GM18505 (cell line): ENCODE data around the gene RNF126.
"Not testable (repeated sequence)": the region's sequence is repeated elsewhere in the genome, so short reads cannot be mapped to it uniquely, and the experiment has no call there.

Experiments
- ATAC-seq: cut with Tn5 transposase; IDR thresholded peaks from one replicate; pipeline ENCODE4 v1.9.1; 2021; ENCODE audit not compliant: unreplicated experiment
- POLR2A ChIP-seq: IDR thresholded peaks from 4 replicates; pipeline ENCODE4 v1.6.1; 2011; ENCODE audit warnings: borderline replicate concordance; ENCODE audit not compliant: insufficient read depth, insufficient read length; ENCODE audit errors: extremely low read depth

The RNF126 gene

DNA sequence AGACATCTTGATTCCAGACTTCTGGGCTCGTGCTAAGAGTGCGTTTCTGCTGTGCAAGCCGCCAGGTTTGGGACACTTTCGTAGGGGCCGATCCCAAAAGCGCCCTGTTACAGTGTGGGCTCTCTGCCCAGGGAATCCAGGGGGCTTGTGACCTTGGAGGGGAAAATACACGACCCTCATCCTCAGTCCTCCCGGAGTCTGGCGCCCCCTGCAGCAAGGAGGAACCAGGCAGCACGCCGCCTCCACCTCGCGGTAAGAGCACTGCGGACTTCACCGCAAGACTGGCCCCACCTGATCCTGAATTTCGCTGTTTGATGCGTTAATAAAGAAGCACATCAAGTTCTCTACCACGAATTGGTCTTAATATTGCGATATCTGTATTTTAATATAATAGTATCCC is 34.8 kb downstream of the RNF126 start:
- ATAC-seq: no peak
- no peak for TF ChIP-seq POLR2A

DNA sequence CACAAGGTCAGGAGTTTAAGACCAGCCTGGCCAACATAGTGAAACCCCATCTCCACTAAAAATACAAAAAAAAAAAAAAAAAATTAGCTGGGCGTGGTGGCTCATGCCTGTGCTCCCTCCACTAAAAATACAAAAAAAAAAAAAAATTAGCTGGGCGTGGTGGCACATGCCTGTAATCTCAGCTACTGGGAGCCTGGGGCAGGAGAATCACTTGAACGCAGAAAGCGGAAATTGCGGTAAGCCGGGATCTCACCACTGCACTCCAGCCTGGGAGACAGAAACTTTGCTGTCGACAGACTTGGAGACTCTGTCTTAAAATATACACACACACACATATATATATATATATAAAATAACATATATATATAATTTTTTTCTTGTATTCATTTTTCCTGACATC is 36.4 kb downstream of the RNF126 start:
- not testable (repeated sequence) for ATAC-seq

DNA sequence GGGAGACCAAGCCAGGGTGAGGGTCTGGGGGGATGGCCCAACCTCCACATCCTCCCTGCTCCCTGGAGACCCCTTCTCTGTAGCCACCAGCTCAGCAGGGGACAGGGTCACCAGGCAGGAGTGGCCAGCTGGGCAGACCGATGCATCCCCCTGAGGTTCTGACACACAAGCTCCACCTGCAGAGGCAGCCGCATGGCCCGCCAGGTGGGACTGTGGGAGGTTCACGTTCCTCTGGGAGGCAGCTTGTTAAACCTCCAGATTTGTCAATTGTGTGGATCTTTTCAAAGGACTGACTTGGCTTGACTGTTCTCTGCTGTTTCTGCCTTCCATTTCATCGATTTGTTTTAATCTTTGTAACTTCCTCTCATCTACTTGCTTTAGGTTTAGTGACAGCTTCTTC is 37.8 kb downstream of the RNF126 start:
- TF ChIP-seq POLR2A: no peak
- ATAC-seq: no peak

DNA sequence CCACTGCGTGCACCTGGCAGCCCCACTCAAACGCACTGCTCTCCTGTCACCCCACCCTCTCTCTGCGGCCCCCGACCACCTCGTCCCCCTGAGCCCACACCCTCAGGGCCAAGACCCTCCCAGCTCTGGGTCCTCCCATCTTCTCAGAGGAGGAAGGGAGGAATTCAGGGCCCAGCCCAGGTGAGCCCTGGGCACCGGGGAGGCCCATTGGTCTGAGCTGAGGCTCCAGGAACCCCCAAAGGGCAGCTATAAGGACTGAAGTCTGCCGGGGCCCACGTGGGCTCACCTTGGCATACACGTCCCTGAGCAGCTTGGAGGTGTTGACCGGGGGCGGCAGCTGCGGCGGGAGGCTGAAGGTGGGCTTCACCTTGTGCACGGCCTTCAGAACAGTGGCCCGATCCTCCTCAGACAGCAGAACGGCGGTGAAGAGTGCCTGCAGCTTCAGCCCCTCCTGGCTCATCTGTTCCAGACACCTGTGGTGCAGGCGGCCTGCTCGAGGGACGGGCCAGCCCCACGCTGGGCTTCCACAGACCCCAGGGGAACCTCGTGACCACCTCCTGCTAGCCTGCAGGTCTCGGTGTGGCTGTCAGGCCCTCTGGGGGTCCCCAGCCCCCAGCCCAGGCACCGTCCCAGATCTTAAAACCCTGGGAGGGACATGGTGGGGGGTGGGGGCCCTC is 38.4 kb downstream of the RNF126 start:
- ATAC-seq: no peak
- no peak for TF ChIP-seq POLR2A

DNA sequence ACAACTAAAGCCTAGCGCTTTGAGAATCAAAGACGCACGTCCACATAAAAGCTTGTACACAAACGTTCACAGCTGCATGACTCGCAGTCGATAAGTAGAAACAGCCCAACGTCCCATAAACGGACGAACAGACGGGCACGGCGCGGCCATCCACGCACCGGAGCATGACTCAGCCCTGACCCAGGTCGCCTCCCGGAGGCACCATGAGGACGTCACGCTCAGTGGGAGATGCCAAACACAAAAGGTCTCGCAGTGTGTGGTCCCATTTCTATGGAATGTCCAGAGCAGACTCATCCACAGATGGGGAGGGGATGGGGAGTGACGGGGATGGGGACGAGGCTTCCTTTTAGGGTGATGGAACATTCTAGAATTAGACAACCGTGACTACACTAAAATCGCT is 39.0 kb downstream of the RNF126 start:
- no peak for ATAC-seq
- no peak for TF ChIP-seq POLR2A

DNA sequence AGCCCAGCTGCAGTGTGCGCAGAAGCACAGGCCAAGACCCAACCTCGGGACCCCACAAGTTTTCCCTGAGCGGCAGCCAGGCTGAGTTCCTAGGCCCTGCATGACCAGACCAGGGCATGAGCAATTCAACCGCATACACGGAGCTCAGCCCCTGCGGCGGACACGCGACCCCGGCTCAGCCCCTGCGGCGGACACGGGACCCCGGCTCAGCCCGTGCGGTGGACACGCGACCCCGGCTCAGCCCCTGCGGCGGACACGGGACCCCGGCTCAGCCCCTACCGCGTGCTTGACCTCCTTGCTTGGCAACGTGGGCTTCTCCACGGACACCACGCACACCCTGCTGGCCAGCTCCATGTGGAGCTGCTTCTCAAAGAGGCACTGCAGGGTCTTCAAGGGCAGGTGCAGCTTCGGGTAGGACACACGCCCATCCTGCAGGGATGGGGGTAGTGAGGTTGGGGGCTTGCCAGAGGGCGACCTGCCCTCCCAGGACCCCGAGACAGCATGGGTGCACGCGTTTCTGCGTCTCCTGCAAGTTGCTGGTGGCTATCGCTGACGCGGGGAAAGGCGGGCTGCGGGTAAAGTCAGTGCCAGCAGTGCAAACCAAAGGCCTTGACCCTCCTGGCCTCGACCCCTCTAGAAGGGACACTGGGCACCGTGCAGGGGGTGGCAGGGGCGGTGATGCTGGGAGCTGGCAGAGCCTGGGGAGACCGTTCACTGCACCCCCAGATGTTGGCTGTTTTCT is 39.7 kb downstream of the RNF126 start:
- ATAC-seq: no peak
- TF ChIP-seq POLR2A: no peak

DNA sequence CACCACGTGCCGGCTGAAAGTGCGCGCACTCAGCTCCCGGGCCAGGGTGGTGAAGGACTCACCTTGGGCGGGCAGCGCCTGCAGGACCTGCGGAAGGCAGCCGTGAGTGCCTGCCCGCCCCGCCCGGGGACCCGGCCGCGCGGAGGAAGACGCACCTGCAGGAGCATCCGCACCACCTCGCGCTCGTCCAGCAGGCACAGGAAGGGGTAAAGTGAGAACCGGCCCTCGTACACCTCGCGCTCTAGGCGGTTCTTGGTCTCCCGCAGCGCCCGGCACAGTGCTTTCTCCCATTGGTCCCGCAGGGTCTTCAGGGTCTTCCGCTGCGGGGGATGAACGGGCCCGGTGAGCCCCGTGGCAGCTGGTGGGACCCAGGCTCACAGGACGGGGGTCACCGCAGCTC is 40.3 kb downstream of the RNF126 start:
- ATAC-seq: no peak
- no peak for TF ChIP-seq POLR2A

DNA sequence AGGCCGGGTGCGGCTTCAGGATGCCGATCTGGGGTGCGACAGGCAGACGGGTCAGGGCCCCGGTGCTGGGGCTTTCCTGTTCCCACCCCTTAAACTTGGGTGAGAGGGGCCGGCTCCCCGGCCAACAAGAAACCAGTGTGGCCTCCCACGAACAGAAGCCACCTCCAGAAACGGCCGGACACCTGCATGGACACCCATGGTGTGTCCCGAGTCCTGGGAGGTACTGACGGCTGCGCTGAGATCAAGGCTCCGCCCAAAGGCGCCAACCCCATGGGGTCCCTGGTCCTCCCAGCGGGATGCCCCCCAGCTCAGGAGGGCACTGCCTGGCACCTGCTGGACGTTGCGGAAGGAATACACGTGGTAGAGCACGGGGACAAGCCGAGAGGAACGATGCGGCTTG is 41.2 kb downstream of the RNF126 start:
- no peak for TF ChIP-seq POLR2A
- ATAC-seq: no peak

DNA sequence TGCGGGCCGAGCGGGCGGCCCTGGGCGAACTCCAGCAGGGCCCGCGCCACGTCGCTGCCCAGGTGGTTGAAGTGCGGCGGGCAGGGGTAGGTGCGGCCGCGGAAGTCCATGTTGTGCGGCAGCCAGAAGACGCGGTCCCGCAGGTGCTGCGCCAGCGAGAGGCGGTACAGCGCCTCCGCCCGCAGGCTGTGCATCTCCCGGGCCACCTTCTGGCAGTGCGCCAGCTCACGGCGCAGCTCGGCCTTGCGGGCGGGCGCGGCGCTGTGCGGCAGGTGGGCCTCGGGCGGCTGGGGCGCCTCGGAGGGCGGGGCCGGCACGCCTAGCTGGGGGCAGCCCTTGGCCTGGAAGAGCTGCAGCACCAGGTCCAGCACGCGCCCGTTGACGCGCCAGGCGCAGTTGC is 41.8 kb downstream of the RNF126 start:
- ATAC-seq: not testable (repeated sequence)

DNA sequence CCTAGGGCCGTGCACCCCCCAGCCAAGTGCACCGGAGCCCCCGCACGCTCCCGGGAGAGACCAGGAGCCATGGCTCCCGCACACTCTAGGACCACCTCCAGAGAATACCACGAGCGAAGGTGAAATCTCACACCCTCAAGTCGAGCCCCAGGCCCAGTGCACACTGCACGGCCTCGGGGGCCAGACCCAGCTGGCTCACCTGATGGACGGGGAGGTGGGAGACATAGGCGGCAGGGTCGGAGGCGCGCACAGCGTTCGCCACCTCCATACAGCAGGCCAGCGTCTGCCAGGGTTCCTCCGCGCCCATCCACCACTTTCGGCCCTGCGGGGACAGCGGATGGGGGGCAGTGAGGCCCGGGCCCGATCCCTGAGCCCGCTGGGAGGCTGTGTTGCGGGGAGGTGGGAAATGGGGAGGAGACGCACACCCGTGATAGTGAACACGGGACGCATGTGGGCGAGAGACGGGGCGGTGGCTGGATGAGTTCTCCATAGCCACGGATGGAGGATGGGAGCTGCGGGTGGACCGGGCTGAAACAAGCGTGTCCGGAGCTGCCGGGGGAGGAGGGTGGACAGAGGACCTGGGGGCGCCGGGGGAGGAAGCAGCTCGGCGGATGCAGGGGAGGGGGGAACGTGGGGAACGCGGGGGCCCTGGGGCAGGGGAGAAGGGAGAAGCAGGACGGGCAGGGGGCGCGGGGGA is 42.7 kb downstream of the RNF126 start:
- no peak for ATAC-seq
- no peak for TF ChIP-seq POLR2A

DNA sequence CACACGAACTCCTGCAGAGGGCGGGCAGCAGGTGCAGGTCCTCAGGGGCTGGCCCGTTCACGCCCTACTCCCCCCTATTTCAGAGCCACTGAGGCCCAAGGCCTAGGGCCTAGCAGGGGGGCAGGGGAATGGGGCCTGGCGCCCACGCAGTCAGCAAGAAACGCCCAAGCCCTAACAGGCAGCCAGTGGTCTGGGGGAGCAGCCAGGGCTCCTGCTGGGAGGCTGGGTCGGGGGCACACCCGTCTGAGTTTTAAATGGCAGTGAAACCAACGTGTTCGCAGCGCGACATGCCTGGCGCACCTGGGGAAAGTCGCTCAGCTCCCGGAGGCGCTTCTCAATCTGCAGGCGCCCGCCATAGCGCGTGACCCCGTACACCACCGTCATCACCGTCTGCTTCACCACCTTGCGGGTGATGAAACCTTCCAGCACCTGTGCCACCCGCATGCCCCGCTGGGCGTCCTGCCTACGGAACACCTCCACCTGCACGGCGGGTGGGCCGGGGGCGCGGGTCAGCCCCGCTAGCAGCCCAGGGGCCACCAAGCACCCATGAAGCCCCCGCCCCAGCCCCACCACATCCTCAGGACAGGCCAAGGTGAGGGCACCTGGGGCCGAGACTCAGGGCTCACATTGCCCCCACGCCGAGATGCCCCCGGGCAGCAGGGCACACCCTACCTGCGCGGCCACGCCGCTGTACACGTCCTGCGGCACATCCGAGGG is 43.6 kb downstream of the RNF126 start:
- no peak for ATAC-seq
- no peak for TF ChIP-seq POLR2A

DNA sequence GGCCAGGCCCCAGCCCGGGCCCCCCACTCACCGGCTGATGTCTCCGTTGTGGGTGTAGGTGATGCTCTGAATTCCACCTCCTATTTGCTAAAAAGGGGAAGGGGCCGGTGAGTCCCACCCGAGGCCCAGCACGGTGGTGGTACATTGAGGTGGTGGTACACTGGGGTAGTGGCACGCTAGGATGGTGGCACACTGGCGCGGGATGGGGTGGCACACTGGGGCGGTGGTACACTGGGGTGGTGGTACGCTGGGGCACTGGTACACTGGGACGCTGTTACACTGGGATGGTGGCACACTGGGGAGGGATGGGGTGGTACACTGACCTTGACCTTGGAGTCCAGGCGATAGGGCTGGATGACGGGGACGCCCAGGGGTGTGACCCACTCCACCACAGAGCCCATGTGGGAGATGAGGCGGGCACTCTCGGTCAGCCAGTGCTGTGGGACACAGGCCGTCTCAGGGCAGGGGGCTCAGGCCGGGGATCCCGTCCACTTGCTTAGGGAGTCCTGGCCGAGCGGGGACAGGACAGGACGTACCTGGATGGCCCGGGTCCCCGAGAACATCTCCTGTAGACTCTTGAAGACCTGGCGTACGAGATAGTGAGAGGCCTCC is 44.2 kb downstream of the RNF126 start:
- TF ChIP-seq POLR2A: no peak
- ATAC-seq: no peak

DNA sequence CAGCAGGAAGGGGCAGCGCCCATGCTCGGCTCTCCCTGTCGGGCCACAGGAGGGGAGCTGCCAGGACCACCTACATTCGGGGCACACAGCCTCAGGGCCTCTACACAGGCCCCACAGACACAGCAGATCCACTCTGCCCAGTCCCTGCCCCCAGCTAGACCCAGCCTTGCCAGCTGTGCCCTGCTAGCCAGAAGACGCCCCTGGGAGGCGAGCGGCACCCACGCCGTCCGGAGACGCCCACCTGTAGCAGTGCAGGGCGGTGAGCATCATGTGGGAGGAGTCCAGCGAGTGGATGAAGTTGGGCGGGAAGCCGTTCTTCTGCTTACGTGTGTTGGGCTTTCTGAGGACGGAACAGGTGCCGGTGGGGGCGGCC is 44.8 kb downstream of the RNF126 start:
- no peak for ATAC-seq
- no peak for TF ChIP-seq POLR2A
